Stimulated activated naive CD8-positive, alpha-beta T cell treated with anti-CD3 and anti-CD28 coated beads, Interleukin-15, Interleukin-2, amounts not matched to agents 100 ng/mL and 50 ng/mL, for 24 hours (primary cell): ENCODE measurements around the gene MIPEP.

ENCODE experiments used
- H3K27ac Mint-ChIP-seq: one replicate; pipeline ENCODE4 v1.8.0; 2021; ENCODE audit warnings: mild to moderate bottlenecking, mixed read lengths
- H3K27me3 Mint-ChIP-seq: one replicate; pipeline ENCODE4 v1.8.0; 2021; ENCODE audit warnings: mixed read lengths
- H3K36me3 Mint-ChIP-seq: one replicate; pipeline ENCODE4 v1.8.0; 2021; ENCODE audit warnings: low read depth, mixed read lengths
- H3K4me1 Mint-ChIP-seq: one replicate; pipeline ENCODE4 v1.8.0; 2021; ENCODE audit warnings: low read depth, mixed read lengths
- H3K4me3 Mint-ChIP-seq: one replicate; pipeline ENCODE4 v1.8.0; 2021; ENCODE audit warnings: mild to moderate bottlenecking, mixed read lengths
- H3K9me3 Mint-ChIP-seq: one replicate; pipeline ENCODE4 v1.8.0; 2021; ENCODE audit warnings: mixed read lengths

Gene MIPEP

GRCh38 chr13:23888658-23889614 is at the start of gene MIPEP:
MIPEP (minus strand) TSS chr13:23889400; CDS start chr13:23889320, 80 bp downstream.
- Mint-ChIP-seq H3K9me3 (no peaks in the 10 kb centered on the region), H3K4me3 (peak within 1 kb of the TSS; percentile 85), H3K27me3 (no peaks in the 10 kb centered on the region), H3K4me1 (peaks cover 31% of the 10 kb centered on the region), H3K36me3 (peaks cover 8% of the 10 kb centered on the region), H3K27ac (peak within 1 kb of the TSS; percentile 68)

GRCh38 chr13:23934520-23934919 is 45.3 kb upstream of the MIPEP start:
- H3K27ac Mint-ChIP-seq = no peak overlapping the region
- H3K4me3 Mint-ChIP-seq = no peak overlapping the region
- H3K9me3 Mint-ChIP-seq = no peaks in the 10 kb centered on the region
- H3K36me3 Mint-ChIP-seq = no peaks in the 10 kb centered on the region
- no peaks in the 10 kb centered on the region for H3K4me1 Mint-ChIP-seq
- peaks cover 51% of the 10 kb centered on the region for H3K27me3 Mint-ChIP-seq

- H3K36me3 Mint-ChIP-seq = no peaks in the 10 kb centered on the region
- H3K4me3 Mint-ChIP-seq = no peak overlapping the region
- no peak overlapping the region for H3K27ac Mint-ChIP-seq
- no peaks in the 10 kb centered on the region for H3K4me1 Mint-ChIP-seq
- H3K27me3 Mint-ChIP-seq = peaks cover 20% of the 10 kb centered on the region
- H3K9me3 Mint-ChIP-seq = no peaks in the 10 kb centered on the region
Measured at GRCh38 chr13:23928985-23929384, 39.8 kb upstream of the MIPEP start.

- H3K27me3 Mint-ChIP-seq = peaks cover 21% of the 10 kb centered on the region
- no peak overlapping the region for H3K4me3 Mint-ChIP-seq
- no peak overlapping the region for H3K27ac Mint-ChIP-seq
- no peaks in the 10 kb centered on the region for H3K9me3 Mint-ChIP-seq
- H3K36me3 Mint-ChIP-seq = no peaks in the 10 kb centered on the region
- no peaks in the 10 kb centered on the region for H3K4me1 Mint-ChIP-seq
Measured at GRCh38 chr13:23923031-23923430, 33.8 kb upstream of the MIPEP start.

- Mint-ChIP-seq H3K9me3 (no peaks in the 10 kb centered on the region), H3K4me3 (no peak overlapping the region), H3K27ac (no peak overlapping the region), H3K27me3 (peaks cover 28% of the 10 kb centered on the region), H3K4me1 (no peaks in the 10 kb centered on the region), H3K36me3 (no peaks in the 10 kb centered on the region)
Measured at GRCh38 chr13:23922005-23922932, 33.1 kb upstream of the MIPEP start.

- H3K4me1 Mint-ChIP-seq = no peaks in the 10 kb centered on the region
- no peaks in the 10 kb centered on the region for H3K36me3 Mint-ChIP-seq
- no peak overlapping the region for H3K27ac Mint-ChIP-seq
- no peaks in the 10 kb centered on the region for H3K9me3 Mint-ChIP-seq
- peaks cover 33% of the 10 kb centered on the region for H3K27me3 Mint-ChIP-seq
- H3K4me3 Mint-ChIP-seq = no peak overlapping the region
Measured at GRCh38 chr13:23921451-23921888, 32.3 kb upstream of the MIPEP start.

GRCh38 chr13:23919006-23919405 is 29.8 kb upstream of the MIPEP start:
- no peaks in the 10 kb centered on the region for H3K36me3 Mint-ChIP-seq
- H3K27me3 Mint-ChIP-seq = peaks cover 45% of the 10 kb centered on the region
- no peak overlapping the region for H3K27ac Mint-ChIP-seq
- H3K4me1 Mint-ChIP-seq = no peaks in the 10 kb centered on the region
- no peaks in the 10 kb centered on the region for H3K9me3 Mint-ChIP-seq
- H3K4me3 Mint-ChIP-seq = no peak overlapping the region

- H3K4me3 Mint-ChIP-seq = no peak overlapping the region
- H3K27ac Mint-ChIP-seq = no peak overlapping the region
- no peaks in the 10 kb centered on the region for H3K9me3 Mint-ChIP-seq
- no peaks in the 10 kb centered on the region for H3K36me3 Mint-ChIP-seq
- peaks cover 45% of the 10 kb centered on the region for H3K27me3 Mint-ChIP-seq
- H3K4me1 Mint-ChIP-seq = no peaks in the 10 kb centered on the region
Measured at GRCh38 chr13:23918208-23918607, 29.0 kb upstream of the MIPEP start.

- Mint-ChIP-seq H3K36me3 (no peaks in the 10 kb centered on the region), H3K4me1 (no peaks in the 10 kb centered on the region), H3K27me3 (peaks cover 53% of the 10 kb centered on the region), H3K27ac (no peak overlapping the region), H3K4me3 (no peak overlapping the region), H3K9me3 (no peaks in the 10 kb centered on the region)
Measured at GRCh38 chr13:23915308-23915707, 26.1 kb upstream of the MIPEP start.

GRCh38 chr13:23912469-23912868 is 23.3 kb upstream of the MIPEP start:
- no peak overlapping the region for H3K27ac Mint-ChIP-seq
- H3K4me1 Mint-ChIP-seq = no peaks in the 10 kb centered on the region
- H3K4me3 Mint-ChIP-seq = no peak overlapping the region
- H3K36me3 Mint-ChIP-seq = no peaks in the 10 kb centered on the region
- peaks cover 44% of the 10 kb centered on the region for H3K27me3 Mint-ChIP-seq
- no peaks in the 10 kb centered on the region for H3K9me3 Mint-ChIP-seq

- Mint-ChIP-seq H3K4me3 (no peak overlapping the region), H3K27me3 (peaks cover 43% of the 10 kb centered on the region), H3K9me3 (no peaks in the 10 kb centered on the region), H3K27ac (no peak overlapping the region), H3K4me1 (no peaks in the 10 kb centered on the region), H3K36me3 (no peaks in the 10 kb centered on the region)
Measured at GRCh38 chr13:23909606-23910005, 20.4 kb upstream of the MIPEP start.

- no peaks in the 10 kb centered on the region for H3K9me3 Mint-ChIP-seq
- H3K27ac Mint-ChIP-seq = no peak overlapping the region
- H3K4me3 Mint-ChIP-seq = no peak overlapping the region
- H3K36me3 Mint-ChIP-seq = no peaks in the 10 kb centered on the region
- peaks cover 55% of the 10 kb centered on the region for H3K27me3 Mint-ChIP-seq
- H3K4me1 Mint-ChIP-seq = no peaks in the 10 kb centered on the region
Measured at GRCh38 chr13:23905766-23906165, 16.6 kb upstream of the MIPEP start.

- H3K36me3 Mint-ChIP-seq = no peaks in the 10 kb centered on the region
- no peak overlapping the region for H3K4me3 Mint-ChIP-seq
- H3K9me3 Mint-ChIP-seq = no peaks in the 10 kb centered on the region
- H3K4me1 Mint-ChIP-seq = no peaks in the 10 kb centered on the region
- no peak overlapping the region for H3K27ac Mint-ChIP-seq
- H3K27me3 Mint-ChIP-seq = peaks cover 47% of the 10 kb centered on the region
Measured at GRCh38 chr13:23903906-23904280, 14.7 kb upstream of the MIPEP start.

GRCh38 chr13:23902975-23903905 is 14.0 kb upstream of the MIPEP start:
- H3K27ac Mint-ChIP-seq = no peak overlapping the region
- peaks cover 47% of the 10 kb centered on the region for H3K27me3 Mint-ChIP-seq
- no peaks in the 10 kb centered on the region for H3K9me3 Mint-ChIP-seq
- no peaks in the 10 kb centered on the region for H3K4me1 Mint-ChIP-seq
- no peaks in the 10 kb centered on the region for H3K36me3 Mint-ChIP-seq
- no peak overlapping the region for H3K4me3 Mint-ChIP-seq
